HepG2 (cell line): ENCODE data around the gene TPRKB. TPM values are rescaled to one million over a fixed set of nuclear protein-coding genes. Genes with fewer than 3 reads are reported as not detected.
"Not testable (repeated sequence)": the region's sequence is repeated elsewhere in the genome, so short reads cannot be mapped to it uniquely, and the experiment has no call there.

Experiments
- ATAC-seq: fragments of 200-7000 bp; cut with Tn5 transposase; 3 replicates; pipeline ENCODE4 v1.9.1; 2020; ENCODE audit warnings: mild to moderate bottlenecking, moderate library complexity
- BruUV-seq: library from RNA; stranded (reverse); fragments of 400-500 nt; replicated peaks from 2 replicates; lab custom pipeline; 2021; lab: Mats Ljungman, UMichigan
- CTCF ChIA-PET: fragments of 300-600 bp; formaldehyde crosslinking; extraction: SDS; loops from one replicate; lab custom pipeline; 2021; ENCODE audit warnings: low total read pairs, inconsistent platforms, low intra/inter-chr PET ratio; lab: Yijun Ruan, JAX
- POLR2A ChIA-PET: fragments of 350-600 bp; sonication (Branson Sonifier 250); formaldehyde crosslinking; loops from one replicate; lab custom pipeline; 2020; ENCODE audit warnings: antibody characterized with exemption, inconsistent platforms; lab: Yijun Ruan, JAX
- DNase-seq: peaks from one replicate; pipeline ENCODE4 v3.0.0-alpha.2; 2015; ENCODE audit warnings: low spot score
- FAIRE-seq: peaks from 3 replicates; lab custom pipeline; 2011; peaks lifted over from hg19 to GRCh38; lab: Jason Lieb, UNC
- H2AFZ ChIP-seq: one replicate; pipeline ENCODE4 v1.6.1; 2011; ENCODE audit warnings: low read length, inconsistent platforms
- H3K27ac ChIP-seq: fragments of 300-600 bp; 3 replicates; pipeline ENCODE4 v1.8.0; 2011; ENCODE audit warnings: mixed run types, mild to moderate bottlenecking, mixed read lengths, low read length, inconsistent platforms; ENCODE audit not compliant: insufficient read depth; ENCODE audit errors: extremely low read length
- H3K27me3 ChIP-seq, 2 experiments: fragments of 200-600 bp in 1 of 2; 2 replicates in 1 of 2; 3 replicates in 1 of 2; pipeline versions ENCODE4 v1.6.0 to v1.8.0; 2011; ENCODE audit warnings: low read length in 2 of 2, mild to moderate bottlenecking in 2 of 2, moderate library complexity in 2 of 2, inconsistent platforms in 1 of 2; ENCODE audit not compliant: insufficient read depth in 2 of 2, control insufficient read depth in 1 of 2
- H3K36me3 ChIP-seq, 2 experiments: fragments of 200-600 bp in 1 of 2; replicated peaks in 1 of 2; 2 replicates in 1 of 2; 3 replicates in 1 of 2; pipeline versions ENCODE4 v1.5.1 to v1.8.0; 2011; ENCODE audit warnings: low read length in 2 of 2, inconsistent platforms in 1 of 2; ENCODE audit not compliant: insufficient read depth in 2 of 2, control insufficient read depth in 1 of 2
- H3K4me1 ChIP-seq: 2 replicates; pipeline ENCODE4 v1.5.1; 2012; ENCODE audit warnings: low read length, inconsistent platforms; ENCODE audit not compliant: insufficient read depth
- H3K4me2 ChIP-seq: 2 replicates; pipeline ENCODE4 v1.6.0; 2011; ENCODE audit warnings: low read depth, low read length, inconsistent platforms
- H3K4me3 ChIP-seq, 3 experiments: fragments of 200-600 bp in 1 of 3; sonication (generic), shearing (Covaris generic) in 1 of 3; replicated peaks in 1 of 3; 2 replicates each; pipeline ENCODE4 v1.5.1; 2011 to 2016; ENCODE audit warnings: low read length in 3 of 3, inconsistent platforms in 2 of 3, low read depth in 2 of 3, mild to moderate bottlenecking in 2 of 3, control low read depth in 1 of 3, mixed read lengths in 1 of 3; ENCODE audit not compliant: insufficient read depth in 1 of 3
- H3K79me2 ChIP-seq: one replicate; pipeline ENCODE4 v1.6.1; 2011; ENCODE audit warnings: low read length, inconsistent platforms; ENCODE audit not compliant: insufficient read depth
- H3K9ac ChIP-seq: 2 replicates; pipeline ENCODE4 v1.6.0; 2011; ENCODE audit warnings: mild to moderate bottlenecking, low read depth, low read length, inconsistent platforms; ENCODE audit not compliant: insufficient read depth
- H3K9me3 ChIP-seq: 2 replicates; pipeline ENCODE4 v1.5.1; 2012; ENCODE audit warnings: mild to moderate bottlenecking, low read length
- H4K20me1 ChIP-seq: 2 replicates; pipeline ENCODE4 v1.6.0; 2011; ENCODE audit warnings: inconsistent platforms, mild to moderate bottlenecking, low read length, moderate library complexity; ENCODE audit not compliant: insufficient read depth
- CHCHD3 ChIP-seq: sonication (generic); formaldehyde crosslinking; IDR thresholded peaks from 2 replicates; pipeline ENCODE4 v1.8.0; 2022; ENCODE audit warnings: mild to moderate bottlenecking, missing genetic modification reagents, moderate library complexity
- FOSL1 ChIP-seq: sonication (generic); formaldehyde crosslinking; IDR thresholded peaks from 2 replicates; pipeline ENCODE4 v1.9.0; 2021; ENCODE audit warnings: missing genetic modification reagents, borderline replicate concordance
- GFI1 ChIP-seq: sonication (generic); formaldehyde crosslinking; IDR thresholded peaks from 2 replicates; pipeline ENCODE4 v1.5.0; 2020; ENCODE audit warnings: missing genetic modification reagents, mild to moderate bottlenecking, borderline replicate concordance
- JUN ChIP-seq: sonication (generic); formaldehyde crosslinking; IDR thresholded peaks from 2 replicates; pipeline ENCODE4 v1.4.0; 2020; ENCODE audit warnings: mild to moderate bottlenecking, missing genetic modification reagents
- SALL1 ChIP-seq: sonication (generic); formaldehyde crosslinking; IDR thresholded peaks from 2 replicates; pipeline ENCODE4 v1.8.0; 2022; ENCODE audit warnings: mild to moderate bottlenecking, missing genetic modification reagents
- SIN3A ChIP-seq: IDR thresholded peaks from 2 replicates; pipeline ENCODE4 v1.6.1; 2011; ENCODE audit warnings: low read depth, mild to moderate bottlenecking, control low read depth, low read length, borderline replicate concordance
- SP1 ChIP-seq, 2 experiments: fragments of 450-650 bp in 1 of 2; sonication (generic) in 1 of 2; formaldehyde crosslinking in 1 of 2; IDR thresholded peaks; 2 replicates each; pipeline versions ENCODE4 v1.4.0 to v1.6.1; 2016 to 2020; ENCODE audit warnings: missing genetic modification reagents in 1 of 2
- ZNF136 ChIP-seq: sonication (generic); formaldehyde crosslinking; IDR thresholded peaks from 2 replicates; pipeline ENCODE4 v1.8.1; 2022; ENCODE audit warnings: low read depth, mild to moderate bottlenecking, moderate library complexity, missing genetic modification reagents
- ZNF292 ChIP-seq: sonication (generic); formaldehyde crosslinking; IDR thresholded peaks from 2 replicates; pipeline ENCODE4 v1.8.1; 2022; ENCODE audit warnings: mild to moderate bottlenecking, low read depth, missing genetic modification reagents, borderline replicate concordance
- ZNF441 ChIP-seq: sonication (generic); formaldehyde crosslinking; IDR thresholded peaks from 2 replicates; pipeline ENCODE4 v1.7.0; 2021; ENCODE audit warnings: missing genetic modification reagents, borderline replicate concordance
- ZNF605 ChIP-seq: sonication (generic); formaldehyde crosslinking; IDR thresholded peaks from 2 replicates; pipeline ENCODE4 v1.8.0; 2022; ENCODE audit warnings: mild to moderate bottlenecking, missing genetic modification reagents
- WGBS: methylation state at CpG from one replicate; pipeline ENCODE4 v1.1.6; 2017; ENCODE audit warnings: low lambda C conversion rate; 5-methylcytosine and 5-hydroxymethylcytosine counted together
- in situ Hi-C: cut with HindIII; loops from 2 replicates; pipeline ENCODE4 v1.10.0; 2017; ENCODE audit warnings: low pct_unique_long_range_greater_than_20kb; ENCODE audit not compliant: extremely low pct_ligation_motif_present
- intact Hi-C: fragments of 100-400 bp; cut with micrococcal nuclease; formaldehyde crosslinking; loops from one replicate; pipeline ENCODE4 v1.10.0; 2022; ENCODE audit not compliant: unreplicated experiment
- polyA plus RNA-seq, 8 experiments: library from polyadenylated mRNA; depleted of rRNA in 3 of 8; stranded (reverse) in 7 of 8; unstranded in 1 of 8; fragments of >200 nt; fragmentation: Illumina TruSeq in 4 of 8; extraction: Trizol in 4 of 8; gene quantifications; 2 replicates each; pipeline versions ENCODE4 v1.2.1 to v1.2.3, GENCODE V29; 2011 to 2016; ENCODE audit warnings: low read depth in 4 of 8, missing spikeins in 1 of 8, mixed read lengths in 1 of 8; ENCODE audit not compliant: insufficient read depth in 1 of 8
- total RNA-seq, 5 experiments: library from RNA; depleted of rRNA; stranded (reverse); fragments of >200 nt; fragmentation: Illumina TruSeq; extraction: Trizol; gene quantifications; 2 replicates each; pipeline ENCODE4 v1.2.3, GENCODE V29; 2016; ENCODE audit warnings: low read depth in 1 of 5
- TF ChIP-seq, protein P1 (sequence below): sonication (generic); formaldehyde crosslinking; IDR thresholded peaks from 2 replicates; pipeline ENCODE4 v1.4.0; 2020; ENCODE audit warnings: mild to moderate bottlenecking, missing genetic modification reagents

Gene TPRKB
- total and polyA plus RNA-seq, 2 of the 13 experiments (the other 11 are each of a cell fraction or from before 2014, with no cell fraction given) = 32.0 to 58.0 TPM

DNA sequence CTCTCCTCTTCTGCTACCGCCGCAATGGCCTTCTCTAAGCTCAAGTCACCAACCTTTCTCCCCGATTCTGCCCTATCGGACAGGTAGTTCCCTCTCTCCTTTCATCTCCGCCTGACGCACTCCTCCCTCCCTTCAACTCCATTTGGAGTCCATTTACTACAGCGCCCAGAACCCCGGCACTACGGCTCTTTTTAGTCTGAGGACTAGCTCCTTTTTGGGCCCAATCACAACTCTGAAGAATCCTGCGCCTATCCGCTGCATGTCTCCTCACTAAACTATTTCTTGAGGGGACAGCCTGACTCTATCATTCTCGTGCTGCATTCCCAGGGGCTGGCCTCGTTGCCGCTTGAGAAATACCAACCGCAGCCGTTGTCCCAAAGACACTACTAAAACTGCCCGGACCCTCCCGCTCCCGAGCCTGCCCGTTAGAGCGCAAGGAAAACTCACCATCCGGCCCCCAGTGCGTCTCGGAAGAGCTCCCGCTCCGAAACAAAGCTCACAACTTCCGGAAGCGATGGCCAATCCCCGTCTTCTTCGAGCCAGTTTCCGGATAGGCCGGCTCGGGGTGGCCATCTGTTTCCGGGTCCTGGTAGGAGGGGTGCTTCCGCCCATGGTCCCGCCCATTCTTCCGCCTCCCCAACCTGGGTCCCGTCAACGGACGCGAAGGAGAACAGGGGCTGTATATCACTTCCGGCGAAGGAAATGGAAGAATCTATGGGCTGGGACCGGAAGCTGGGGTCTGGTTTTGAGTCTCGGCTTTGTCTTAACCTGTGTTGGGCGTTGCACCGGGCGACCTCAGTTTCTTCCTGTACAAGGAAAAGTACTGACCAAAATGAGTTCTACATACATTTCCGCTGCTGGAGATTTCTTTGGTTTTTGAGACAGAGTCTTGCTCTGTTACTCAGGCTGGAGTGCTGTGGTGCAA, at the start of gene TPRKB (continued):
- no peak; the same call in 1 of the 2 replicates for TF ChIP-seq GFI1
- no peak for TF ChIP-seq SP1 (IDR thresholded peaks at IDR 0.05)
- peak; percentile 97 for TF ChIP-seq SP1 (CRISPR knock-in tag; IDR thresholded peaks at IDR 0.05)
- no peak for TF ChIP-seq CHCHD3

DNA sequence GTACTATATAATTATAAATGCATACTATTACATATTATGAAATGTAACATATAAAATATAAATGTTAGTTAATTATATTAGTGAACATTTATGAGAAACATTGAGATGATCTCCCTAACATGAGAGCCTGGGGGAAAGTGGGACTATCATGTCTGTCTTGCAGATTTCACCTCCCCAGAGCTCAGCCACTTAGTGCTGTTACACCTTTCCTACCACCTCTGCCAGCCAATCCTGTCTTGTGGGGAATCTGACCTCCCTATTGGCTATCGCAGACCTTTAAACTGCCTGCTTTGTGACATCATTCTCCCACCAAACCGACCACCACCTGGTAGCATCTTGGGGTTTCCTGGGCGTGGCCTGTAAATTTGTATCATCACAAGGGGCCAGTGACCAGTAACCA, 46.7 kb upstream of the TPRKB start, which contains the start of gene C2orf78:
Gene C2orf78 (plus strand): TSS at position 301 of the 400 bp plus-strand sequence. CDS start 127 bp downstream, outside the sequence.
- H3K27me3 ChIP-seq, H3K9me3 ChIP-seq, CTCF ChIA-PET, intact Hi-C loops, BruUV-seq, ATAC-seq, H3K27ac ChIP-seq, H4K20me1 ChIP-seq, DNase-seq, H3K36me3 ChIP-seq, FAIRE-seq, in situ Hi-C loops: not testable (repeated sequence)
- POLR2A ChIA-PET = interaction anchor here (0.7 kb wide), 1 partner anchor 45 kb away, joined by 4 read pairs; the partner anchor contains the start of gene STAMBP
- H3K9ac ChIP-seq = peak within 1 kb of the TSS; percentile 59
- peak within 1 kb of the TSS; percentile 52 to 67 (median 58) for H3K4me3 ChIP-seq
- peaks cover 11% of the 10 kb centered on the region for H3K4me1 ChIP-seq
- peak within 1 kb of the TSS; percentile 84 for H2AFZ ChIP-seq
- peak within 1 kb of the TSS; percentile 91 for H3K4me2 ChIP-seq
- H3K79me2 ChIP-seq = peaks cover 10% of the 10 kb centered on the region
- WGBS = 50% methylated on average over 2 of the region's 3 CpGs

DNA sequence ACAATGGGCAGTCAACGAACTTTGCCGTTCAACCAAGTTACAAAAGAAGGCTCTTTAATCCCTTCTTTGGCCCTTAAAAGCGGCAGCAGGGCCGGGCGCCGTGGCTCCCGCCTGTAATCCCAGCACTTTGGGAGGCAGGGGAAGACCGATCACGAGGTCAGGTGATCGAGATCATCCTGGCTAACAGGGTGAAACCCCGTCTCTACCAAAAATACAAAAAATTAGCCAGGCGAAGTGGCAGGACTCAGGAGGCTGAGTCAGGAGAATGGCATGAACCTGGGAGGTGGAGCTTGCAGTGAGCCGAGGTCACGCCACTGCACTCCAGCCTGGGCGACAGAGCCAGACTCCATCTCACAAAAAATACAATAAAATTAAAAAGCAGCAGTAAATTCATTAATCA, 46.3 kb upstream of the TPRKB start:
- H3K36me3 ChIP-seq, H3K27ac ChIP-seq, CTCF ChIA-PET, BruUV-seq, FAIRE-seq, H3K9me3 ChIP-seq, in situ Hi-C loops, H3K27me3 ChIP-seq, intact Hi-C loops, H4K20me1 ChIP-seq: not testable (repeated sequence)
- peak overlapping the region; percentile 91 for H3K4me2 ChIP-seq
- H3K4me1 ChIP-seq = peaks cover 15% of the 10 kb centered on the region
- DNase-seq (peak; percentile 41), ATAC-seq (peak; percentile 35)
- peaks cover 14% of the 10 kb centered on the region for H3K79me2 ChIP-seq
- POLR2A ChIA-PET = interaction anchor here (0.7 kb wide), 1 partner anchor 45 kb away, joined by 4 read pairs; the partner anchor contains the start of gene STAMBP
- peak overlapping the region; percentile 84 for H2AFZ ChIP-seq
- WGBS = 1% methylated on average over 15 of the region's 15 CpGs
- H3K9ac ChIP-seq = peak overlapping the region; percentile 59
- H3K4me3 ChIP-seq = peak overlapping the region; percentile 52 to 67 (median 58)
- TF ChIP-seq ZNF136 = peak; percentile 54; the same call in 1 of the 2 replicates
- TF ChIP-seq JUN (CRISPR knock-in tag) = peak; percentile 61; the same call in 1 of the 2 replicates
- peak; percentile 42 for TF ChIP-seq SALL1
- TF ChIP-seq ZNF441 (CRISPR knock-in tag) = peak; percentile 97
- peak; percentile 57; the same call in 1 of the 2 replicates for TF ChIP-seq ZNF292 (CRISPR knock-in tag)
- TF ChIP-seq FOSL1 (CRISPR knock-in tag) = peak; percentile 86
- TF ChIP-seq ZNF605 = peak; percentile 33; the same call in 1 of the 2 replicates
- TF ChIP-seq, protein P1, sequence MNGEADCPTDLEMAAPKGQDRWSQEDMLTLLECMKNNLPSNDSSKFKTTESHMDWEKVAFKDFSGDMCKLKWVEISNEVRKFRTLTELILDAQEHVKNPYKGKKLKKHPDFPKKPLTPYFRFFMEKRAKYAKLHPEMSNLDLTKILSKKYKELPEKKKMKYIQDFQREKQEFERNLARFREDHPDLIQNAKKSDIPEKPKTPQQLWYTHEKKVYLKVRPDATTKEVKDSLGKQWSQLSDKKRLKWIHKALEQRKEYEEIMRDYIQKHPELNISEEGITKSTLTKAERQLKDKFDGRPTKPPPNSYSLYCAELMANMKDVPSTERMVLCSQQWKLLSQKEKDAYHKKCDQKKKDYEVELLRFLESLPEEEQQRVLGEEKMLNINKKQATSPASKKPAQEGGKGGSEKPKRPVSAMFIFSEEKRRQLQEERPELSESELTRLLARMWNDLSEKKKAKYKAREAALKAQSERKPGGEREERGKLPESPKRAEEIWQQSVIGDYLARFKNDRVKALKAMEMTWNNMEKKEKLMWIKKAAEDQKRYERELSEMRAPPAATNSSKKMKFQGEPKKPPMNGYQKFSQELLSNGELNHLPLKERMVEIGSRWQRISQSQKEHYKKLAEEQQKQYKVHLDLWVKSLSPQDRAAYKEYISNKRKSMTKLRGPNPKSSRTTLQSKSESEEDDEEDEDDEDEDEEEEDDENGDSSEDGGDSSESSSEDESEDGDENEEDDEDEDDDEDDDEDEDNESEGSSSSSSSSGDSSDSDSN (CRISPR knock-in tag) = 0 out of 2 replicates have a peak, but pooled peaks have one; percentile 18
- 0 out of 2 replicates have a peak, but pooled peaks have one; percentile 44 for TF ChIP-seq SIN3A
